Subcutaneous adipose tissue (tissue), 4 donors: ENCODE measurements around the gene TMEM53. TPM values are rescaled to one million over a fixed set of nuclear protein-coding genes. Genes with fewer than 3 reads are reported as not detected.

Experiments
- CTCF ChIP-seq: fragments of 450-650 bp; IDR thresholded peaks from one replicate; pipeline ENCODE4 v1.5.1; 2016; ENCODE audit warnings: low read depth, mild to moderate bottlenecking, control low read depth, antibody characterized with exemption, moderate library complexity
- total RNA-seq, 4 donors: library from RNA; depleted of rRNA; stranded (reverse); fragments of >200 nt; gene quantifications; one replicate each; pipeline ENCODE4 v1.1.0, GENCODE V29; 2016

TMEM53 gene
- total RNA-seq, 4 donors from 2014 or later = 7.0 to 9.5 (median 7.5) TPM

- TF ChIP-seq CTCF = no peak
Measured at GRCh38 chr1:44685881-44686280, 11.6 kb upstream of the TMEM53 start.

GRCh38 chr1:44685218-44685617 is 10.9 kb upstream of the TMEM53 start:
- TF ChIP-seq CTCF = no peak

DNA sequence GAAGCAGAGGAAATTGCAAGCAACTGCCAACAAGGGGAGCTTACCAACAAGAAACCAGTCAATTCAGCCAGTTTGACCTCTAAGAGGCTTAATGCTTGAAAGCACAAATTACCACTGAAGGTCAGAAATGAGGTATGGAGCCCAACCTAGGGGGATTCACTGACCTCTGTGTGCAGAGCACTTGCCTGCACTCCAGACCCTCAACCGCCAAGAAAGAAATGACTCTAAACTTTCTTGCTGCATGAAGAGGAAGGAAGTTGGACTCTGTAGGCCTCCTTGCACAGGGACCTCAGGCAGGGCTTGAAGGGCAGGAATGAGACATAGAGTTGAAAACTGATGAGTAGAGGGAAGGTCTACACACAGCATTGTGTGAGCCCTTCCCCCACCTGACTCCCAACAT is 10.2 kb upstream of the TMEM53 start:
- no peak for TF ChIP-seq CTCF

DNA sequence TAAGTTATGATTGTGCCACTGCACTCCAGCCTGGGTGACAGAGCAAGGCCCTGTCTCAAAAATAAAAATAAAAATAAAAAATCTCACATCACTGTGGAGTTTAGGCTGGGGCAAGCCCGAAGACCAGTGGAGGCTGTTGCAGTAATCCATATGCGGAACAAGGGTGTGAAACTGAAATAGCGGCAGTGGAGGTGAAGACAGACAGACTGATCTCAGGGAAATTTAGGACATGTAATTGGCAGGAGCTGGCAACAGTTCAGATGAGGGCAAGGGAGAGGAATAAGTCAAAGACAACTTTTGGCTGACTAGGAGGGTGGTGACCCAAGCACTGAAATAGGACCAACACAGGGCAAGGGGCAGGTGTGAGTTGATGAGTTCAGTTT is 8.6 kb upstream of the TMEM53 start:
- TF ChIP-seq CTCF = no peak

GRCh38 chr1:44681905-44682882 is 7.9 kb upstream of the TMEM53 start:
- no peak for TF ChIP-seq CTCF

- no peak for TF ChIP-seq CTCF
Measured at GRCh38 chr1:44679468-44679867, 5.2 kb upstream of the TMEM53 start.

GRCh38 chr1:44678626-44679025 is 4.3 kb upstream of the TMEM53 start:
- TF ChIP-seq CTCF = no peak
